D721Med (cell line): Measurements from ENCODE around the gene CDKAL1.
A peak's percentile ranks its signal among the peaks of the same experiment; 100 is the strongest.

Source experiments
- DNase-seq: peaks from one replicate; pipeline ENCODE4 v3.0.0; 2011; ENCODE audit warnings: low spot score; ENCODE audit not compliant: insufficient read length
- FAIRE-seq: peaks from 2 replicates; lab custom pipeline; 2011; peaks lifted over from hg19 to GRCh38; lab: Jason Lieb, UNC
- CTCF ChIP-seq: IDR thresholded peaks from 2 replicates; pipeline ENCODE4 v1.5.1; 2012; ENCODE audit warnings: mild to moderate bottlenecking, control low read depth; ENCODE audit not compliant: insufficient read depth; ENCODE audit errors: missing control alignments

CDKAL1 gene

GRCh38 chr6:21198032-21198640, 663.9 kb downstream of the CDKAL1 start:
- TF ChIP-seq CTCF, result no peak
- DNase-seq (no peak), FAIRE-seq (peak; percentile 35)

GRCh38 chr6:21199262-21199661, 665.0 kb downstream of the CDKAL1 start:
- no peak for TF ChIP-seq CTCF
- DNase-seq (no peak), FAIRE-seq (no peak)

GRCh38 chr6:21200134-21200870, 666.0 kb downstream of the CDKAL1 start:
- FAIRE-seq (peak; percentile 21), DNase-seq (no peak)

GRCh38 chr6:21201187-21201586, 666.9 kb downstream of the CDKAL1 start:
- no peak for TF ChIP-seq CTCF
- no peak for FAIRE-seq
- DNase-seq, result no peak

More at GRCh38 chr6:21200134-21200870, 666.0 kb downstream of the CDKAL1 start:
- TF ChIP-seq CTCF, result no peak

- DNase-seq (no peak), FAIRE-seq (no peak)
Measured at GRCh38 chr6:21201637-21202350, 667.5 kb downstream of the CDKAL1 start.

GRCh38 chr6:21202521-21202920, 668.3 kb downstream of the CDKAL1 start:
- TF ChIP-seq CTCF, result no peak
- no peak for FAIRE-seq
- DNase-seq, result no peak

More at GRCh38 chr6:21201637-21202350, 667.5 kb downstream of the CDKAL1 start:
- TF ChIP-seq CTCF, result no peak
